Mucosa of rectum (tissue), 2 donors: Measurements from ENCODE around the gene TBC1D24.

Experiments
- H3K27ac ChIP-seq, 2 donors: one replicate each; pipeline ENCODE4 v1.7.0; 2013; ENCODE audit warnings: inconsistent platforms in 2 of 2, low read depth in 2 of 2, low read length in 2 of 2
- H3K27me3 ChIP-seq, 2 donors: one replicate each; pipeline ENCODE4 v1.7.0; 2013; ENCODE audit warnings: low read length in 2 of 2; ENCODE audit not compliant: control insufficient read depth in 2 of 2, insufficient read depth in 2 of 2
- H3K36me3 ChIP-seq, 2 donors: one replicate each; pipeline ENCODE4 v1.7.0; 2013; ENCODE audit warnings: low read length in 2 of 2; ENCODE audit not compliant: control insufficient read depth in 2 of 2, insufficient read depth in 2 of 2
- H3K4me1 ChIP-seq, 2 donors: one replicate each; pipeline ENCODE4 v1.7.0; 2013; ENCODE audit warnings: low read length in 2 of 2, mild to moderate bottlenecking in 1 of 2; ENCODE audit not compliant: control insufficient read depth in 2 of 2, insufficient read depth in 2 of 2
- H3K4me3 ChIP-seq, 2 donors: one replicate each; pipeline ENCODE4 v1.7.0; 2013; ENCODE audit warnings: low read length in 2 of 2
- H3K9ac ChIP-seq, 2 donors: one replicate each; pipeline ENCODE4 v1.7.0; 2013; ENCODE audit warnings: low read length in 2 of 2, low read depth in 1 of 2, mild to moderate bottlenecking in 1 of 2
- H3K9me3 ChIP-seq, 2 donors: one replicate each; pipeline ENCODE4 v1.7.0; 2013; ENCODE audit warnings: low read length in 2 of 2; ENCODE audit not compliant: control insufficient read depth in 2 of 2
- donor health status: healthy.
- donor health status: Normal muscosa, but diverticular disease.

Gene TBC1D24

DNA sequence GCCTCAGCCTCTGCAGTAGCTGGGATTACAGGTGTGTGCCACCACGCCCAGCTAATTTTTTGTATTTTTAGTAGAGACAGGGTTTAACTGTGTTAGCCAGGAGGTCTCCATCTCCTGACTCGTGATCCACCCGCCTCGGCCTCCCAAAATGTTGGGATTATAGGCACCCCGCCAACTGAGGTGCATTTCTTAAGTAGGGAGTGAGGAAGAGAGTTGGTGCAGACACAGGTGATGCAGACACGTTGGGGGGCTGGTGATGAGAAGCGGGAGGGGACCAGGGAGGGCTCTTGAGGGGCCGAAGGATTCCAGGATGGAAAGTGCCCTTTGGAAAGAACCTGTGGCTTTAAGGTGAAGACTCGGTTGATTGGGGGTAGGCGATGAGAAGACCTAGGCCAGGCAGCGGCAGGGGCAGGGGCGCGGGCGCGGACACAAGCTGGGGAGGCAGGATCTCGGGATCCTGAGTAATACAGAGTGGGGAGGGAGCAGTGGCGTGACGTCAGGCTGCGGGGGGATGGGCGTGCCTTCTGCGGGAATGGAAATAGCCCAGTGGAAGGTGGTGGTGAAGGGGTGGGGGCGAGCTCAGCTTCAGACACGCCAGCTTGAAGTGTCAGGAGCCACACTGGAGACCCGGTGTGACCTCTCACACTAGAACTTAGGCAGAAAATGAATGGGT is 36.3 kb downstream of the TBC1D24 start:
- H3K27ac ChIP-seq, result no peak overlapping the region
- H3K4me1 ChIP-seq, result peaks cover 26 to 27% of the 10 kb centered on the region in 2 donors
- H3K4me3 ChIP-seq, result no peak overlapping the region
- H3K27me3 ChIP-seq, result no peaks in the 10 kb centered on the region
- peak overlapping the region in 1 of 2 donors; percentile 3 for H3K9ac ChIP-seq
- no peaks in the 10 kb centered on the region for H3K9me3 ChIP-seq
- H3K36me3 ChIP-seq, result no peaks in the 10 kb centered on the region

DNA sequence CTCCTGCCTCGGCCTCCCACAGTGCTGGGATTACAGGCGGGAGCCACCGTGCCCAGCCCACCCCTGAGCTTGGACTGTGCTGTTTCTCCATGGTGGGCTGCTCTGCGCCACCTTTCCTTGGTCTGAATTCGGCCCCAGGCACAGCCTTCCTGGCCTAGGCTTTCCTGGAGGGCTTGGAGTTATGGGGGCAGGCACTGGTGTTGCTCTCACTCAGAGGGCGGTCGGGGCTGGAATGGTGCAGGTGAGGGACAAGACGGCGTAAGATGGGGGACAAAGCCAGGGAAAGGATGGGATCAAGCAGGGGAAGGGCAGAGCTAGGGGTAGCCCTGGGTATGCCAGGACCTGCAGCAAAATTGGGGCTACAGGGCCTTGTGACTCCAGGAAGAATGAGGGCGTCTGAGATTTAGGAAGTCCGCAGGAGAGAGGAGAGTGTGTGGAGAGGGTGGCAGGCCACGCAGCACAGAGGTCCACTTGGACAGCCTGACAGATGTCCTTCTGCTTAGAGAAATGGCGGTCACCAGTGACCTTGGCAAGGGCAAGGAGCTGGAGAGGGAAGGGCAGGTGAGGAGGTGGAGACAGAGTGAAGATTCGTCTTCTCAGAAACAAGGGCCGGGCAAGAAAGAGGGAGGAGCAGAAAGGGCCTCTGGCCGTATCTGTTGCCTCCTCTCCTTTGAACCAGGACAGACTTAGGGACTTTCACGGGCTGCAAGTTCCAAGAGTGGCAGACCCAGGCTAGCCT is 37.2 kb downstream of the TBC1D24 start:
- Histone ChIP-seq H3K36me3 (no peaks in the 10 kb centered on the region), H3K4me3 (no peak overlapping the region), H3K9me3 (no peaks in the 10 kb centered on the region), H3K27ac (peak overlapping the region in 1 of 2 donors; percentile 97), H3K27me3 (no peaks in the 10 kb centered on the region), H3K4me1 (peaks cover 35 to 36% of the 10 kb centered on the region in 2 donors), H3K9ac (no peak overlapping the region)

DNA sequence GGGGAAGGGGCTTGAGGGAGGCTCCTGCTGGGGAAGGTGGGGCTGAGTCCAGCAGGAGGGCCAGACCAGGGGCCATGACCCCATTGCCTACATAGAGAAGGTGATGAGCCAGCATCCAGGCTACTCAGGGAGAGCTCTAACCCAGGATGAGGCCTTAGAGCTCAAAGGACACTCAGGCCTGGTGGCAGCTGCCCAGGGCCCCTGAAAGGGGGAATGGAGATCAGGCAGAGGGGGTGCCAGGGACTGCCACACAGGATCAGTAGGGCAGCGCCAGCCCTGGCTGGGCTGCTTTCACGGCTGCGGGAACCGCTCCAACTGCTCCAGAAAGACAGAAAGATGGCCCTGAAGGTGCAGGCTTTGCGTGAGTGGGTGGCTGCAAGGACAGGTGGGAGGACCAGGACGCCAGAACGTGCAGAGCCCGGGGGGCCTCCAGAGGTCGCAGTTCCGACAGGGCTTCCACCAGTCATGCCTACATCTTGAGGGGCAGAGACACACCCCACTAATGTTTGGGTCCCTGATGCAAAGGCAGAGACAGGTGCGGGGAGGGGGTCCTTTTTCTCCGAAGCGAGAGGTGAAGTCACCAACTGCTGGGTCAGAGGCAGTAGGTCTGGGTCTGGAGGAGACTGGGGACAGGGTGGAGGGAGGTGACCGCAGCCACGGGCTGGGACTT is 37.9 kb downstream of the TBC1D24 start:
- Histone ChIP-seq H3K9me3 (no peaks in the 10 kb centered on the region), H3K27ac (peak overlapping the region; percentile 97 to 98), H3K9ac (peak overlapping the region; percentile 41 to 85)

DNA sequence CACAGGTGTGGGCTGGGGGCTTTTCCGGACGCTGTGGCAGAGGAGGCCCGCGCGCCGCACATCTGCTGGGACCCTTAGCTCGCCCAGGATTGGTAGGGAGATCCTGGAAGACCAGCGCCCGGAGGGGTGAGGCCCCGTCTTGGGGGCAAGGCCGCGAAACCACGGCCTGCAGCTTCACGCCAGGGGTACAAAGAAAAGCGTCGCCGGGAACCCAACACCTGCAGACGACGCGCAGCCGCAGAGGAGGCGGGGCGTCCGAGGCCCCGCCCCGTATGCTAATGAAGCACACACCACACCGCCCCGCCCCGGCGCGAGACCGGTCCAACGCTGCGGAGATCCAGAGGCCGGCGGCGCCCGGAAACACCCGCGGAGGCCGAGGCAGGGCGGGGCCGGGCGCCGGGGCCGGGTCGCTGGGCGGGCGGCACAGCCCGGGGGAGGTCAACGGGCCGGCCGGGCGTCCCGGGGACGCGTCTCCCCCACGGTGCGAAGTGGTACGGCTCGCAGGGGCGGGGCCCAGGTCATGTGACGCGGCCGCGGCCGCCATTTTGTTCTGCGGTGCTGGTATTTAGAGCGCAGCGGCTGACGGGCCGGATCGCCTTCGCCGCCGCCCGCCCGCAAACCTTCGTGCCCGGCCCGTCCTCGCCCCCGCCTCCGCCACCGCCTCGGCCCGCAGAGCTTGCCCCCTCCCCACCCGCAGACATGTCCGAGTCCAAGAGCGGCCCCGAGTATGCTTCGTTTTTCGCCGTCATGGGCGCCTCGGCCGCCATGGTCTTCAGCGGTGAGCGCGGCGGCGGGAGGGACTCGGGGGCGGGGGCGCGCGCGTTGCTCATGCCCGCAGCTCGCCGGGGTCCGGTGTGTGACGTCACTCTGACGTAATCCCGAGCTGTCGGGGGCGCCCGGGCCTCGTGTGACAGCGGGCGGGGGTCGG is 38.7 kb downstream of the TBC1D24 start, which contains the start of gene ATP6V0C:
TSS of gene ATP6V0C (plus strand) at position 548 of the 928 bp plus-strand sequence. CDS start at position 700, 152 bp downstream.
- H3K36me3 ChIP-seq, result no peaks in the 10 kb centered on the region
- no peaks in the 10 kb centered on the region for H3K27me3 ChIP-seq
- H3K27ac ChIP-seq, result peak within 1 kb of the TSS; percentile 97 to 98
- no peaks in the 10 kb centered on the region for H3K9me3 ChIP-seq
- peak within 1 kb of the TSS; percentile 85 to 95 for H3K9ac ChIP-seq
- H3K4me3 ChIP-seq, result peak within 1 kb of the TSS; percentile 83 to 90
- peaks cover 47 to 48% of the 10 kb centered on the region in 2 donors for H3K4me1 ChIP-seq

More for the DNA sequence above, 37.9 kb downstream of the TBC1D24 start:
- Histone ChIP-seq H3K27me3 (no peaks in the 10 kb centered on the region), H3K4me3 (peak overlapping the region; percentile 83 to 90), H3K4me1 (peaks cover 39 to 40% of the 10 kb centered on the region in 2 donors), H3K36me3 (no peaks in the 10 kb centered on the region)

DNA sequence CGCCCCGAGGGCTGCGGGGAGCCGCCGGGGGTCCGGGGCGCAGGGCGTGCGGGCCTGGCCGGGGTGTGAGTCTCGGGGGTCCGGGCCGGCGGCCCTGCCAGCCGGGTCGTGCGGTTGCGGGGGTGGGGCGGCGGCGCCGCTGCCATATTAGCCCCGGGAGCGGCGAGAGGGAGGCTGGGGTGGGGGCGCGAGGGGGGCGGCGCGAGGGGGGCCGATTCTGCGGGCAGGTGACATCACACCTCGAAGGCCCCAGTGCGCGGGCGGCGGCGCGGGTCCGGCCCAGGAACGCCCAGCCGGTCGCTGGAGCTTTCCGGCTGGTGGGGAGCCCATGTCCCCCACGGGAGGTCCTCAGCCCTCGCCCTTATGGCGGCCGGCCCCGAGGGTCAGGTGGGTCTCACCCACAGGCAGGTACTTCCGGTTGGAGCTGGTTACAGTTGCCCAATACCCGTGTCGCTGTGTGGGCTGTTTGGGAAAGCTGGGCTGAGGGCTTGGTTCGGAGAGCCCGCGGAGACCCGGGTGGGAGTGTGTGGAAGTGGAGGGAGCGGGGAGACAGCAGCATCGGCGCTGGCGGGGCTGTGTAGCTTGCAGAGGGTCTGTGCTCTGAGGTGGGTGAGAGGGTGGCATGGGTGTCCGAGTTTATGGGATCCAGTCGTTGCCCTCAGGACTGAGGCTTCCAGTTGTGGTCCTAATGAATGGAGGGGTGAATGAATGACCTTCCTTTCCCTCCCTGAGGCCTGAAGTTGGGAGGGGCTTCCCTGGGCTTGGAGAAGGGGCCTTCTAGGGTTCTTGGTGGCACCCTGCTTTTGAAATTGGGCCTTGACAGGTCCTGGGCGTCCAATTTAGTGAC is 39.6 kb downstream of the TBC1D24 start:
- peaks cover 0 to 4% of the 10 kb centered on the region in 2 donors for H3K36me3 ChIP-seq
- no peaks in the 10 kb centered on the region for H3K9me3 ChIP-seq
- peak overlapping the region; percentile 97 to 98 for H3K27ac ChIP-seq
- H3K27me3 ChIP-seq, result no peaks in the 10 kb centered on the region
- peaks cover 55 to 56% of the 10 kb centered on the region in 2 donors for H3K4me1 ChIP-seq
- peak overlapping the region; percentile 85 to 95 for H3K9ac ChIP-seq
- H3K4me3 ChIP-seq, result peak overlapping the region; percentile 83 to 90

DNA sequence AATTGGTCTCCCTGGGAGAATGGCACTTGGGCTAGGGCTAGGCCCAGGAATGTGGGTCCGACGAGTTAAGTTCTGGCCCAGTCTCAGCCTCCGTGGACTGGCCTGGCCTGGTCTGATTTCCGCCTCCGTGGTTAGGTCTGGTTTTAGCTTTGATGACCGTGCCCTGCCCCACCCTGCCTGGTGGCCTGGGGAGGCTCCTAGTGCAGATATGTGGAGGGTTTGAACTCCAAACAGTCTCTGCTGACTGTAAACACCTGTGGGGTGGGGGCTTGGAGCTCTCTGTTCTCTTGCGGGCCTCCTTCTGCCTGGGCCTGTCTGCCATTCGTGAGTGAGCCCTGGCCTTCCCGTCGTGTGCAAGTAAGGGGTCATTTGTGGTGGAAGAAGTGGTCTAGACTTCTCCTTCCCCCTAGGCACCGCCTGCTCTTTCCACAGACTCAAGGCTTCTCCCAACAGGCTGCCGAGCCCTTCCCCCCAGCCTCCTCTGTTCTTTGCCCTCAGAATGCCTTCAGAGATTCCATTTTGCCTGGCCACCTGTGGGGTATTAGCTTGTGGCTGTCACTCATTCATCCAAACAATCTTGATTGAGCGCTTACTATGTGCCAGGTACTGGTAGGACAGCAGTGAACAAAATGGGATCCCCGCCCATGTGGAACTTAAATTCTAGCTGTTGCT is 40.4 kb downstream of the TBC1D24 start:
- no peaks in the 10 kb centered on the region for H3K27me3 ChIP-seq
- peak overlapping the region; percentile 83 to 90 for H3K4me3 ChIP-seq
- peaks cover 57 to 58% of the 10 kb centered on the region in 2 donors for H3K4me1 ChIP-seq
- peak overlapping the region; percentile 97 to 98 for H3K27ac ChIP-seq
- H3K9ac ChIP-seq, result peak overlapping the region; percentile 85 to 95
- no peaks in the 10 kb centered on the region for H3K9me3 ChIP-seq
- H3K36me3 ChIP-seq, result peaks cover 0 to 5% of the 10 kb centered on the region in 2 donors

DNA sequence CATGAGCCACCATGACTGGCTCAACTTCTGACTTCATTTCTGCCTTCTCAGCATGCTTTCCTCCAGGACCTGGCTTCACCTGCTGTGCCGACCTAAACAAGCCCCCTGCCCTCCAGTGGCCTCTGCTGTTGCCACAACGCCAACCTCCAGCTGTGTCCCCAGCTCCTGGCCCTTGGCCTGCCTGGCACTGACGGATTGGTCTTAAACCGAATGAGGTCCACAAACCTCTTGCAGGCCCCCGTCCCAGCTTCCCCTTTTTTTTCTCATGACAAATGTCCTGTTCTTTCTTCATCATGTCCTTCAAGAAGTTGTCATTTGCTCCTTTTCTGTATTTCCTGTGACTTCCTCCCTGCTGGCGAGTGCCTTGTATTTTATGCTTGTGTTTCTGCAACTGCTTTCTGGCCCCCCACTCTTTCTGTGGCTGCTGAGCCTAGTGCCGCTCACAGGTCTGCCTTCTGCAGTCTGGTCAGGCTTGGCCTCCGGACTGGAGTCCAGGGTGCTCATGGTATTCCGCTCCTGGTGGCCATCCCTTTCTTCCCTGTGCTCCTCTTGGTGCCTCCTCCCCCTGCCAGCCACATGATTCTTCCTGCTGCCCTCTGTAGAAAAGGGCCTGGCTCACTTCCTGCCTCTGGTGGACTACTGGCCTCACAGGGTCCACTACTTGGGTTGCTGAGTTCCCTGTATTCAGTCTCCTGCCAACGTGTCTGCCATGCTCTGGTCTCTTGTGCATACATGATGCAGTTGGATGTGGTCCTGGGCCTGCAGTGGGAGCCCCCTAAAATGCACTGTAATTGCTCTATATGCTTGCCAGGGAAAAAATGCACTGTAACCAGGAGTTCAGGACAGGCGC is 41.7 kb downstream of the TBC1D24 start:
- peak overlapping the region in 1 of 2 donors; percentile 51 for H3K9ac ChIP-seq
- H3K4me1 ChIP-seq, result peaks cover 60 to 63% of the 10 kb centered on the region in 2 donors
- H3K27me3 ChIP-seq, result no peaks in the 10 kb centered on the region
- H3K9me3 ChIP-seq, result no peaks in the 10 kb centered on the region
- H3K4me3 ChIP-seq, result peak overlapping the region; percentile 6 to 20
- peak overlapping the region; percentile 97 to 98 for H3K27ac ChIP-seq
- H3K36me3 ChIP-seq, result peaks cover 0 to 7% of the 10 kb centered on the region in 2 donors

DNA sequence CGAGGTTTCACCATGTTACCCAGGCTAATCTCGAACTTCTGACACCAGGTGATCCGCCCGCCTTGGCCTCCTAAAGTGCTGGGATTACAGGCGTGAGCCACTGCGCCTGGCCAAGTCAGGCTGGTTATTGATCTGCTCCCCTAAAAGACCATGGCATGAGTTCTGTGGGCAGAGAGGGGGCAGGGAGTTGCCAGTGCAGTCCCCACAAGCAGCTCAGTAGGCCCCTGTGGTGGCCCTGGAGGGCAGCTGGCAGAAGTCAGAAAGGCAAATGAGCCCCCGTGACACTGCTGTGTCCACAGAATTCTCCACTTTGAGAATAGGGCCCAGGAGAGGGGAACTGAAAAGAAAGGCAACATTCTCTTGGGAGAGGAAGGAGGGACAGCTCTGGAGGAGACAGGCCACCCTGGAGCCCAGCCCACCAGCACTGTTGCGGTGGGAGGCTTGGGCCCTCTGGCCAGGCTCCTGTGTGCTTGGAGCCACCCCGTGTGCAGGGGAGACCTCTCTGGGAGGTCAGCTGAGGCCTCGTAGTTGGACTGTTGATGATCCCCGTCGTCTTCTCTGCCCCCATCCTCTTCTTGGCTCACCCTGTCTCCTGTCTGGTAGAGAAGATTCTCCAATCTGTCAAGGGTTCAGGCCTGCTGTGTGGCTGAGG is 43.2 kb downstream of the TBC1D24 start:
- H3K4me3 ChIP-seq, result peak overlapping the region in 1 of 2 donors; percentile 7
- peaks cover 56 to 60% of the 10 kb centered on the region in 2 donors for H3K4me1 ChIP-seq
- peak overlapping the region; percentile 22 to 80 for H3K27ac ChIP-seq
- H3K9me3 ChIP-seq, result no peaks in the 10 kb centered on the region
- H3K9ac ChIP-seq, result no peak overlapping the region
- H3K36me3 ChIP-seq, result peaks cover 0 to 7% of the 10 kb centered on the region in 2 donors
- no peaks in the 10 kb centered on the region for H3K27me3 ChIP-seq
